Right atrium auricular region (tissue), 2 donors: ENCODE data around the gene IRX1. TPM values are rescaled to one million over a fixed set of nuclear protein-coding genes. Genes with fewer than 3 reads are reported as not detected.

Experiments used
- DNase-seq: peaks from one replicate; pipeline ENCODE4 v3.0.0-alpha.2; 2019; ENCODE audit warnings: low spot score
- H3K27ac ChIP-seq, 2 donors: fragments of 200-600 bp; sonication (generic); 1 replicate in 1 of 2; 2 replicates in 1 of 2; pipeline ENCODE4 v1.5.1; 2016 to 2019
- H3K27me3 ChIP-seq, 2 donors: fragments of 200-600 bp; sonication (generic); one replicate each; pipeline versions ENCODE4 v1.5.1 to v1.6.0; 2017 to 2019
- H3K36me3 ChIP-seq: fragments of 200-600 bp; sonication (generic); one replicate; pipeline ENCODE4 v1.5.1; 2016
- H3K4me1 ChIP-seq, 2 donors: fragments of 200-600 bp; sonication (generic); one replicate each; pipeline versions ENCODE4 v1.5.1 to v1.6.0; 2017 to 2019
- H3K4me3 ChIP-seq, 2 donors: fragments of 200-600 bp; sonication (generic); 1 replicate in 1 of 2; 2 replicates in 1 of 2; pipeline ENCODE4 v1.5.1; 2017 to 2019; ENCODE audit warnings: mild to moderate bottlenecking in 1 of 2, moderate library complexity in 1 of 2
- H3K9me3 ChIP-seq, 2 donors: fragments of 200-600 bp; sonication (generic); one replicate each; pipeline ENCODE4 v1.5.1; 2019
- total RNA-seq, 2 donors: library from RNA; depleted of rRNA; stranded (reverse); fragments of >200 nt; gene quantifications; one replicate each; pipeline ENCODE4 v1.1.0, GENCODE V29; 2016
- TF ChIP-seq, protein P1 (sequence below), 2 donors: fragments of 200-600 bp; sonication (generic); IDR thresholded peaks; one replicate each; pipeline ENCODE4 v1.5.1; 2019; ENCODE audit warnings: antibody characterized with exemption in 2 of 2

The IRX1 gene
- total RNA-seq, 2 donors from 2014 or later: 0.39 TPM; not detected in 1

DNA sequence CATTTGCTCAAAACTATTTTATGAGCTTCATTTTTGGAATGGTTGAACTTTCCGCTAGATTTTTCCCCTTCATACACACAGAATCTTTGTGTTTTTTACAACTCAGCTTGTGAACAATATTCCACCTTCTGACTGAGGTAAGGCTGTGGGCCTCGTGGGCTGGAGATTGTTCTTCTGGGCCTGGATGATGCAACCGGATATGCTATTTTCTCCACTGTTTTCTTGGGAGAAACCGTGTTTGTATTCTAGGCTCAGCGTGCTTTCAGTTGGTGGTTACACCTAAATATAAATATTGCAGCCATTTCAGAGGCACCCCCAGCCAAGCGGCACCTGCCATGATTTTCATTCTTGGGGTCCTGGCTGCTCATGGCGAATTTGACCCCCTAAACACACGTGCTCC is 55.2 kb downstream of the IRX1 start:
- no peaks in the 10 kb centered on the region for H3K27me3 ChIP-seq
- DNase-seq: no peak
- H3K4me1 ChIP-seq: no peaks in the 10 kb centered on the region
- H3K9me3 ChIP-seq: no peaks in the 10 kb centered on the region
- no peak overlapping the region for H3K4me3 ChIP-seq
- TF ChIP-seq, protein P1, sequence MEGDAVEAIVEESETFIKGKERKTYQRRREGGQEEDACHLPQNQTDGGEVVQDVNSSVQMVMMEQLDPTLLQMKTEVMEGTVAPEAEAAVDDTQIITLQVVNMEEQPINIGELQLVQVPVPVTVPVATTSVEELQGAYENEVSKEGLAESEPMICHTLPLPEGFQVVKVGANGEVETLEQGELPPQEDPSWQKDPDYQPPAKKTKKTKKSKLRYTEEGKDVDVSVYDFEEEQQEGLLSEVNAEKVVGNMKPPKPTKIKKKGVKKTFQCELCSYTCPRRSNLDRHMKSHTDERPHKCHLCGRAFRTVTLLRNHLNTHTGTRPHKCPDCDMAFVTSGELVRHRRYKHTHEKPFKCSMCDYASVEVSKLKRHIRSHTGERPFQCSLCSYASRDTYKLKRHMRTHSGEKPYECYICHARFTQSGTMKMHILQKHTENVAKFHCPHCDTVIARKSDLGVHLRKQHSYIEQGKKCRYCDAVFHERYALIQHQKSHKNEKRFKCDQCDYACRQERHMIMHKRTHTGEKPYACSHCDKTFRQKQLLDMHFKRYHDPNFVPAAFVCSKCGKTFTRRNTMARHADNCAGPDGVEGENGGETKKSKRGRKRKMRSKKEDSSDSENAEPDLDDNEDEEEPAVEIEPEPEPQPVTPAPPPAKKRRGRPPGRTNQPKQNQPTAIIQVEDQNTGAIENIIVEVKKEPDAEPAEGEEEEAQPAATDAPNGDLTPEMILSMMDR (IDR thresholded peaks at IDR 0.05): no peak
- H3K36me3 ChIP-seq: no peaks in the 10 kb centered on the region
- no peak overlapping the region for H3K27ac ChIP-seq
